Mammary epithelial cell (primary cell): Measurements from ENCODE around the gene CDHR2.

ENCODE experiments used
- EZH2 ChIP-seq: IDR thresholded peaks from 2 replicates; pipeline ENCODE4 v1.6.1; 2012; ENCODE audit warnings: low read length, inconsistent platforms, borderline replicate concordance
- TF ChIP-seq, protein P1 (sequence below), 2 donors: IDR thresholded peaks in 1 of 2; conservative IDR thresholded peaks in 1 of 2; 2 replicates each; pipeline ENCODE4 v1.5.1; 2011 to 2012; ENCODE audit warnings: inconsistent platforms in 2 of 2, low read length in 2 of 2, mild to moderate bottlenecking in 2 of 2, control low read depth in 1 of 2, low read depth in 1 of 2; ENCODE audit not compliant: insufficient read depth in 1 of 2; ENCODE audit errors: extremely low read depth in 1 of 2

DNA sequence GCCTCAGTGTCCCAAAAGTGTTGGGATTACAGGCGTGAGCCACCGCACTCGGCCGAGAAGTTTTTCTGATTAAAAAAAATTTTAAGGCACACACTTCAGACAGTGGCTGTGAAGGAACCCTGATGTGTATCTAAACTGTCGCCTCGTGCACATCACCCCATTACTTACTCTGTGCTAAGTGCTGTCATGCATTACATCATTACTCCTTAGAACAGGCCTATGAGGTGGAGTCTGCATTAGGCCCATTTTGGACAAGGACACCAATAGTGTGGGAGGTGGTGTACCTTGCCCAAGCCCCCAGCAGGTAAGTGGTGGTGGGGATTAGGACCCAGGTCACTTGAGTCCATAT lies 3.8 kb upstream of the CDHR2 start:
- TF ChIP-seq, protein P1, sequence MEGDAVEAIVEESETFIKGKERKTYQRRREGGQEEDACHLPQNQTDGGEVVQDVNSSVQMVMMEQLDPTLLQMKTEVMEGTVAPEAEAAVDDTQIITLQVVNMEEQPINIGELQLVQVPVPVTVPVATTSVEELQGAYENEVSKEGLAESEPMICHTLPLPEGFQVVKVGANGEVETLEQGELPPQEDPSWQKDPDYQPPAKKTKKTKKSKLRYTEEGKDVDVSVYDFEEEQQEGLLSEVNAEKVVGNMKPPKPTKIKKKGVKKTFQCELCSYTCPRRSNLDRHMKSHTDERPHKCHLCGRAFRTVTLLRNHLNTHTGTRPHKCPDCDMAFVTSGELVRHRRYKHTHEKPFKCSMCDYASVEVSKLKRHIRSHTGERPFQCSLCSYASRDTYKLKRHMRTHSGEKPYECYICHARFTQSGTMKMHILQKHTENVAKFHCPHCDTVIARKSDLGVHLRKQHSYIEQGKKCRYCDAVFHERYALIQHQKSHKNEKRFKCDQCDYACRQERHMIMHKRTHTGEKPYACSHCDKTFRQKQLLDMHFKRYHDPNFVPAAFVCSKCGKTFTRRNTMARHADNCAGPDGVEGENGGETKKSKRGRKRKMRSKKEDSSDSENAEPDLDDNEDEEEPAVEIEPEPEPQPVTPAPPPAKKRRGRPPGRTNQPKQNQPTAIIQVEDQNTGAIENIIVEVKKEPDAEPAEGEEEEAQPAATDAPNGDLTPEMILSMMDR (conservative IDR thresholded peaks at IDR 0.05 in 1 of 2, IDR thresholded peaks at IDR 0.05 in 1 of 2; ENCODE audit: extremely low read depth in 1 of 2, insufficient read depth in 1 of 2, low read depth in 1 of 2, low read length in 2 of 2): no peak
- no peak for TF ChIP-seq EZH2
